ENCODE data around the gene ERLIN1. TPM values are rescaled to one million over a fixed set of nuclear protein-coding genes. Genes with fewer than 3 reads are reported as not detected.
A peak's percentile ranks its signal among the peaks of the same experiment; 100 is the strongest.

The ERLIN1 gene
- total RNA-seq, 1 experiment from 2014 or later: 33.0 TPM

- Histone ChIP-seq H3K27me3 (ENCODE audit: insufficient read depth, low read length) (no peaks in the 10 kb centered on the region), H2AK5ac (ENCODE audit: insufficient read length, low read length) (no peak overlapping the region), H3K56ac (ENCODE audit: insufficient read length, low read depth, low read length) (no peak overlapping the region), H4K91ac (ENCODE audit: insufficient read length, low read depth, low read length) (no peak overlapping the region), H3K79me1 (ENCODE audit: insufficient read depth, low read depth, low read length, poor library complexity, severe bottlenecking) (no peaks in the 10 kb centered on the region), H3T11ph (ENCODE audit: low read length) (no peak overlapping the region), H3K4me2 (ENCODE audit: insufficient read depth, insufficient read length, low read length) (peak overlapping the region; percentile 77), H3K4me1 (ENCODE audit: insufficient read depth, low read length) (no peaks in the 10 kb centered on the region), H2BK12ac (ENCODE audit: insufficient read length, low read depth, low read length) (no peak overlapping the region), H2BK5ac (ENCODE audit: insufficient read length, low read length) (no peak overlapping the region), H3K79me2 (ENCODE audit: insufficient read depth, low read length) (no peaks in the 10 kb centered on the region), H4K5ac (ENCODE audit: insufficient read length, low read depth, low read length) (no peak overlapping the region), H3K9ac (ENCODE audit: extremely low read depth, insufficient read length, low read length) (peak overlapping the region; percentile 80), H3K14ac (ENCODE audit: insufficient read depth, low read length) (peak overlapping the region; percentile 33; the same call in 1 of the 2 replicates), H4K20me1 (ENCODE audit: control insufficient read depth, insufficient read depth, insufficient read length) (no peaks in the 10 kb centered on the region), H2BK20ac (ENCODE audit: low read depth, low read length, poor library complexity, severe bottlenecking) (no peak overlapping the region), H3K9me3 (ENCODE audit: control insufficient read depth, low read depth, low read length) (no peaks in the 10 kb centered on the region), H3K23me2 (ENCODE audit: insufficient read length, low read depth, low read length, poor library complexity, severe bottlenecking) (peaks cover 12% of the 10 kb centered on the region), H2BK15ac (ENCODE audit: low read depth, low read length) (no peak overlapping the region), H3K4ac (ENCODE audit: low read depth, low read length) (no peak overlapping the region), H2AFZ (ENCODE audit: low read length) (no peak overlapping the region), H3K23ac (ENCODE audit: insufficient read length, low read depth, low read length) (no peak overlapping the region), H4K8ac (replicated peaks; ENCODE audit: insufficient read length, low read depth, low read length) (no peak overlapping the region), H3K27ac (ENCODE audit: insufficient read length, low read depth, low read length) (no peak overlapping the region), H2BK120ac (ENCODE audit: low read depth, low read length, poor library complexity, severe bottlenecking) (no peak overlapping the region), H3K18ac (ENCODE audit: insufficient read length, low read depth, low read length) (peak overlapping the region; percentile 69)
- WGBS (ENCODE audit: extremely low coverage, insufficient read length, low lambda C conversion rate): no CpG with 5 or more reads among the region's 28 CpGs
- Mint-ChIP-seq H3K4me3 (peak overlapping the region; percentile 96 to 97), H3K27me3 (ENCODE audit: low read depth) (no peaks in the 10 kb centered on the region), H3K36me3 (ENCODE audit: insufficient read depth in 1 of 3, low read depth in 3 of 3) (peaks cover 13 to 52% (median 48%) of the 10 kb centered on the region in 3 experiments), H3K4me1 (peaks cover 16 to 25% of the 10 kb centered on the region in 2 experiments), H3K27ac (peak overlapping the region; percentile 53 to 97 (median 81)), H3K9me3 (0 out of 5 replicates have a peak, but pooled peaks cover 0 to 3% of the 10 kb centered on the region in 2 experiments)
- no peak for TF ChIP-seq CTCF (conservative IDR thresholded peaks at IDR 0.05)
- DNase-seq: no peak
Observed at GRCh38 chr10:100186253-100187212, 704 bp upstream of the ERLIN1 start.
